Testis (tissue), 3 donors: ENCODE measurements around the gene SUSD3. TPM values are rescaled to one million over a fixed set of nuclear protein-coding genes. Genes with fewer than 3 reads are reported as not detected.

Source experiments
- DNase-seq: peaks from one replicate; pipeline ENCODE4 v3.0.0-alpha.2; 2019
- H3K27ac ChIP-seq, 2 donors: fragments of 200-600 bp; sonication (generic); one replicate each; pipeline ENCODE4 v1.5.1; 2019
- H3K27me3 ChIP-seq: fragments of 200-600 bp; sonication (generic); one replicate; pipeline ENCODE4 v1.5.1; 2019
- H3K36me3 ChIP-seq: fragments of 200-600 bp; sonication (generic); one replicate; pipeline ENCODE4 v1.5.1; 2017; ENCODE audit warnings: low read depth; ENCODE audit errors: missing control alignments
- H3K4me1 ChIP-seq: fragments of 200-600 bp; sonication (generic); one replicate; pipeline ENCODE4 v1.5.1; 2019
- H3K4me3 ChIP-seq, 2 donors: fragments of 200-600 bp; sonication (generic); one replicate each; pipeline ENCODE4 v1.5.1; 2017 to 2019
- H3K9me3 ChIP-seq: fragments of 200-600 bp; sonication (generic); one replicate; pipeline ENCODE4 v1.5.1; 2017
- CTCF ChIP-seq, 3 experiments: fragments of 450-650 bp in 2 of 3; fragments of 200-600 bp in 1 of 3; sonication (generic) in 1 of 3; IDR thresholded peaks; one replicate each; pipeline ENCODE4 v1.5.1; 2016 to 2019; ENCODE audit warnings: antibody characterized with exemption in 3 of 3, mild to moderate bottlenecking in 2 of 3, moderate library complexity in 1 of 3
- POLR2A ChIP-seq: fragments of 450-650 bp; IDR thresholded peaks from one replicate; pipeline ENCODE4 v1.6.1; 2017; ENCODE audit warnings: antibody characterized with exemption, mild to moderate bottlenecking, moderate library complexity
- WGBS, 2 donors: methylation state at CpG; one replicate each; pipeline ENCODE4 v1.1.5; 2018; 5-methylcytosine and 5-hydroxymethylcytosine counted together
- intact Hi-C: fragments of 100-400 bp; cut with DNase I; formaldehyde crosslinking; loops from one replicate; pipeline ENCODE4 v1.15.1; 2023; ENCODE audit warnings: low total_unique reads
- polyA plus RNA-seq: library from polyadenylated mRNA; stranded (reverse); fragments of 350-450 nt; fragmentation: Illumina TruSeq; extraction: RNeasy Lipid Tissue Mini Kit (QIAGEN cat#74804); gene quantifications from one replicate; pipeline ENCODE4 v1.2.3, GENCODE V29; 2014; ENCODE audit warnings: low read depth, low replicate concordance; ENCODE audit not compliant: insufficient read depth
- total RNA-seq, 2 donors: library from RNA; depleted of rRNA; stranded (reverse); fragments of >200 nt; gene quantifications; one replicate each; pipeline ENCODE4 v1.2.3, GENCODE V29; 2016

Gene SUSD3
- total and polyA plus RNA-seq, 3 donors from 2014 or later: 172 to 537 (median 282) TPM

- intact Hi-C loops: no loop called here
- Histone ChIP-seq H3K36me3 (no peaks in the 10 kb centered on the region), H3K9me3 (no peaks in the 10 kb centered on the region), H3K27me3 (no peaks in the 10 kb centered on the region), H3K27ac (no peak overlapping the region), H3K4me3 (no peak overlapping the region), H3K4me1 (peaks cover 19% of the 10 kb centered on the region)
- 86 to 89% methylated on average over 11 of the region's 11 CpGs for WGBS, 2 donors
- TF ChIP-seq POLR2A: no peak
- TF ChIP-seq CTCF (IDR thresholded peaks at IDR 0.05): no peak
- no peak for DNase-seq
These were observed 62.4 kb downstream of the SUSD3 start for GRCh38 chr9:93120846-93121315.

GRCh38 chr9:93121316-93122241, 63.1 kb downstream of the SUSD3 start:
- intact Hi-C loops: no loop called here
- H3K27me3 ChIP-seq: no peaks in the 10 kb centered on the region
- H3K36me3 ChIP-seq: no peaks in the 10 kb centered on the region
- TF ChIP-seq POLR2A: no peak
- TF ChIP-seq CTCF (IDR thresholded peaks at IDR 0.05): no peak
- H3K4me1 ChIP-seq: peaks cover 25% of the 10 kb centered on the region
- DNase-seq: no peak
- H3K4me3 ChIP-seq: no peak overlapping the region
- 72 to 83% methylated on average over 10 to 20 of the region's 20 CpGs for WGBS, 2 donors
- H3K9me3 ChIP-seq: no peaks in the 10 kb centered on the region
- no peak overlapping the region for H3K27ac ChIP-seq

- 87 to 90% methylated on average over 8 to 14 of the region's 14 CpGs for WGBS, 2 donors
- H3K36me3 ChIP-seq: no peaks in the 10 kb centered on the region
These were observed 64.3 kb downstream of the SUSD3 start for GRCh38 chr9:93122721-93123221.

GRCh38 chr9:93123561-93124283, 65.2 kb downstream of the SUSD3 start:
- Histone ChIP-seq H3K4me3 (no peak overlapping the region), H3K36me3 (no peaks in the 10 kb centered on the region), H3K27ac (no peak overlapping the region), H3K27me3 (no peaks in the 10 kb centered on the region), H3K4me1 (peaks cover 42% of the 10 kb centered on the region), H3K9me3 (no peaks in the 10 kb centered on the region)
- 89 to 93% methylated on average over 3 to 14 of the region's 14 CpGs for WGBS, 2 donors
- intact Hi-C loops: no loop called here
- TF ChIP-seq POLR2A (no peak), CTCF (IDR thresholded peaks at IDR 0.05) (no peak)
- DNase-seq: no peak

More at GRCh38 chr9:93122721-93123221, 64.3 kb downstream of the SUSD3 start:
- Histone ChIP-seq H3K4me3 (no peak overlapping the region), H3K4me1 (peaks cover 37% of the 10 kb centered on the region), H3K27me3 (no peaks in the 10 kb centered on the region), H3K27ac (no peak overlapping the region), H3K9me3 (no peaks in the 10 kb centered on the region)
- intact Hi-C loops: no loop called here
- DNase-seq: no peak
- no peak for TF ChIP-seq POLR2A
- TF ChIP-seq CTCF (IDR thresholded peaks at IDR 0.05): no peak
